Endometrium (tissue), 2 donors: ENCODE data around the gene USP53.
"Not testable (repeated sequence)": the region's sequence is repeated elsewhere in the genome, so short reads cannot be mapped to it uniquely, and the experiment has no call there.

Experiments
- FAIRE-seq: peaks from 2 replicates; lab custom pipeline; 2012; peaks lifted over from hg19 to GRCh38; lab: Jason Lieb, UNC
- donor health status: control.
- donor health status: control.

Gene USP53

DNA sequence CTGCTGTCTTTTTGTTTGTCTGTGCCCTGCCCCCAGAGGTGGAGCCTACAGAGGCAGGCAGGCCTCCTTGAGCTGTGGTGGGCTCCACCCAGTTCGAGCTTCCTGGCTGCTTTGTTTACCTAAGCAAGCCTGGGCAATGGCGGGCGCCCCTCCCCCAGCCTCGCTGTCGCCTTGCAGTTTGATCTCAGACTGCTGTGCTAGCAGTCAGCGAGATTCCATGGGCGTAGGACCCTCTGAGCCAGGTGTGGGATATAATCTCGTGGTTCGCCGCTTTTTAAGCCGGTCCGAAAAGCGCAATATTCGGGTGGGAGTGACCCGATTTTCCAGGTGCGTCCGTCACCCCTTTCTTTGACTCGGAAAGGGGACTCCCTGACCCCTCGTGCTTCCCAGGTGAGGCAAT, 67.0 kb downstream of the USP53 start:
- not testable (repeated sequence) for FAIRE-seq

DNA sequence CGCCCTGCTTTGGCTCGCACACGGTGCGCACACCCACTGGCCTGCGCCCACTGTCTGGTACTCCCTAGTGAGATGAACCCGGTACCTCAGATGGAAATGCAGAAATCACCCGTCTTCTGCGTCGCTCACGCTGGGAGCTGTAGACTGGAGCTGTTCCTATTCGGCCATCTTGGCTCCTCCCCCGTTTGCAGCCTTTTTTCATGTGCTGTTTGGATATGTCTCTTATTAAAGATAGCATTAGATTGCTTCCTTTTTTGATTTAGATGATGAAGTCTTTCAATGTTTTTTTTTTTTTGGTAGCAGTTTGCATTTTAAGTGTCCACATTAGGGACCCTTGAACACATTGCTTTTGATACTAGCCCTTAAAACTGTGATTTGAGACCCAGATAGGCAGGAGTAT, 67.4 kb downstream of the USP53 start:
- not testable (repeated sequence) for FAIRE-seq

DNA sequence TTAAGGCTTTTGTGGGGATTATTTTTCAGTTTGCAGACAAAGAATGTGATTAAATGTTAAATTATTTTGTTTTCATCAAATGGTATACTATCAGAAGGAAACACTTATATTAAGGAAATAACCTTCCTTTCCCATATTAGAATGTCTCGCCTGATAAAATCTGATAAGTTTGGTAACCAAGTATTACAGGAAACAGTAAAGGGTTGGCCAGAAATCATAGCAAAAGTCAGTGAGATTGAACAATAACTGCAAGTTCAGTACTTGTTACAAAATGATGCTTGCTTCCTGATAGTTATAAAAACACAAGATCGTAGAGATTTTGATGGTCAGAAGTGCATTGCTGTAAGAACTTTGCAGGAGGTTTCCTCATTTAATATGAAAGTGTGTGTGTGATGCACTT, 68.9 kb downstream of the USP53 start:
- peak; percentile 8 for FAIRE-seq

DNA sequence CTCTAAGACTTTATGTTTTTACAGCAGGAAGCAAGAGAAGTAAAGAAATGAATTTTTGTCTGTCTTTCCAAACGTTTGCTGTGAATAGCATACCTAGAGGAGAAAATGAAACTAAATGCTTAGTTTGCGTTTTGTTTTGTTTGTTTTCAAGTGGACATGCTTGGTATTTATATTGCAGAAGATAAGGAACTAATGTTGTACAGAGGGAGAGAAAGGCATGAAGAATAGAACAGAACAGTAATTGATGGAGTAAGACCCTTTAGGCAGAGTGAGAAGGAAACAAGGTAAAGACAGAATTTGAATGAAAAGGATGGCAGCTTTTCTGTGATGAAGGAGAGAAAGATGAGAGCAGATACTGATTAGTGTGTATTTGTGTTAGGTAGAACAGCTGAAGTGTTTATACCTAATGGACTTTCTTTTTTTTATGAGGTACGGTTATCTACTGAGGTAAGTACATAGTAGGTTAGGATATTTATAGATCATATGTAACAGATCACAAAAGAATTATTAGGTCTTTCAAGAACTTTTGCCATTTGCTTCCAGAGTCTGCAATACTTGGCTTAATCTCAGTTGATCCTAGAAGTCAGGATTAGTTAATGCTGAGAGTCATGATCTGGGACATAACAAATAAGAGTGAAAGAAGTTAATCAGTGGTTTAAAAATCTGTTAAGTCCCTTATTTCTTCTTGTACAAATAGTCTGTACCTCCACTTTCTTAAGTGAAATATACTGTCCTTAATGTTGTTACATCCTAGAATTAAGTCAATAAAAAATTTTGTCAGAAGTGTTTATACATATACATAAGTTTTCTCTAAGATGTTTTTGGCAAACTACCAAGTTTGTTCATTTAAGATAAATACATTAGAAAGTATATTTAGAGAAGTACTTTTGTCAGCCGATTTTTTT, 72.6 kb downstream of the USP53 start:
- peak; percentile 88 for FAIRE-seq

DNA sequence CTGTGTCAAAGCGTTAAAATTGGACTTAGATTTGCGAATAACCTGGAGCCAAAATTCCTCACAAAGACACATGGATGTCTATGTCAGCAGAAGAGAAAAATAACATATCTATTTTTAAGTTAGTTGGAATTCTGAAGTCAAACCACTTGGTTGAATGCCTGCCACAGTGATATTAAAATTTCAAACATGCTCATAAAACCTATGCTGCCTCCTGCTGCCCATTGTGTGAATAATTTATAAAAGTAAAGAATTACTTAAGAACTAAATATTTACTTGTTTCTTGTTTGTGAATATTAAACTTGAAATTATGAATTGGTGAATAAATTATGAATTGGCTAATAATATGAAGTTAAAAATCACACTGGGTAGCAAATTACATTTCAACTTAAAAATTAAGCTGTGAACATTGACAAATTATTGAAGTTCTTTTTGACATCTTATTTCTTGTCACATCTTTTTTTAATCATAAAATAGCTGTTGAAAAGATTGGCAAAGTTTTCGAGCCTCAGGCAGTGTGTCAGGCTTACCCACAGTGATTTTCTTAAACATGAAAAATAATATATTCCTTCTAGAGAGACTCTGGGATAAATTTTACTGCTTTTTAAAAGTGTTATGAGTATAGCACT, 74.0 kb downstream of the USP53 start:
- peak; percentile 99 for FAIRE-seq

DNA sequence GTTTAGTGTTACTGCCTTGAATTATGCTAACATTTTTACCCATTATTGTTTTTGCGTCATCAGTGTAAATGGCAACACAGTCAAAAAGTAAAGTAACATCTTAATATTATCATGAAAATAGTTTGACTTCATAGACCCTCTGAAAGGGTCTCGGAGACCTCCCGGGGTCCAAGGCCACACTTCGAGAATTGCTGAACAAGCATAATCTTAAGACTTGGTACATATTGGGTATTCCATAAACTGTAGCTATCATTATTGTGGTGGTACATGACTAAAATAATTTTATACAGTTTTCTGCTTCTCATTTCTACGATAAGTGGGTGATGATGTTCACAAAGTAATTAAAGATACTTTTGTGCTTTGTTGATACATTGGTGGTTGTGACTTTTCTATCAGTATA, 76.8 kb downstream of the USP53 start:
- no peak for FAIRE-seq

DNA sequence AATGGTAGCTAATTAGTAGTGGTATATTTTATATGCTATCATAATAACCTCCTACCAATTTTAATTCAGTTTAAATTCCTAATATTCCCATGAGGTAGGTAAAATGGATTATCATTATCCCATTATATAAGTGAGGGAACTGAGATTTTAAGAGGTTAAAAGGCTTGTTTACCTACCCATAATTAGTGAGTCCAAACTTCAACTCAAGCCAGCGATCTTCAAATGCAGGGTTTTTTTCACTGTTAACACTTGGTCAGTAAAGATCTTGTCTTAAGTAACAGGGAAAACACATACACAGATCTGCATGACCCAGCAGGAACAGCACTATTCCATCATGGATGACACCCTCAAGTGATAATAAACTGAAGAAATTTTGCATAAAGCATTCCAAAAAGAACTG, 78.1 kb downstream of the USP53 start:
- FAIRE-seq, result no peak

DNA sequence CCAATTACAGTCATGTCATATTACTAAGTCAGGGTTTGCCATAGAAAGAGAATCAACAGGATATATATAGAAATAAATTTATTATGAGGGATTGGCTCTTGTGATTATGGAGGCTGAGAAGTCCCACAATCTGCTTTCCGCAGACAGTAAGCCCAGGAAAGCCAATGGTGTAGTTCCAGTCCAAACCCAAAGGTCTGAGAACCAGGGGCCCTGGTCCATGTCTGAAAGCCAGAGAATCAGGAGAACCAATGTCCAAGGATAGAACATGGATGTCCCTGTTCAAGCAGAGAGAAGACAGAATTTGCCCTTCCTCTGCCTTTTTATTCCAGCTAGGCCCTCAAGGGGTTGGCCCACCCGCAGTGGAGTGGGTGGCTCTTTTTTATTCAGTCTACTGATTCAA, 83.8 kb downstream of the USP53 start:
- no peak for FAIRE-seq

DNA sequence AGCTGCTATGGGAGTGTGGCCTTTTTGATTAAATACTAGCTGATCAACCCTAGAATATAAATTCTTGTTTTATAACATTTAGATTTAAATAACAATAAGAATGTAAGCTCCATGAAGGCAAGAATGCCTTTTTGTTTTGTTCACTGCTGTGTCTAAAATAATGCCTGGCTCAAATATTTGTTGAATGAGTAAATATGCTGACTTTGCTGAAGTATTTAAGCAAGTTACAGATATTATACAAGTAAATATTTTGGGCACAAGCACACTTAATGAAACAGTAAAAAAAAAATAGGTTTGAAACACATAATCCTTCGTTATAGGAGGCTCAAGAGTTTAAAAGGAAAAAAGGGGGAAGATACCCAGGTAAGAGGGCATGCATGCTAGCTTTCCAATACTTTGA, 85.3 kb downstream of the USP53 start:
- FAIRE-seq, result no peak

DNA sequence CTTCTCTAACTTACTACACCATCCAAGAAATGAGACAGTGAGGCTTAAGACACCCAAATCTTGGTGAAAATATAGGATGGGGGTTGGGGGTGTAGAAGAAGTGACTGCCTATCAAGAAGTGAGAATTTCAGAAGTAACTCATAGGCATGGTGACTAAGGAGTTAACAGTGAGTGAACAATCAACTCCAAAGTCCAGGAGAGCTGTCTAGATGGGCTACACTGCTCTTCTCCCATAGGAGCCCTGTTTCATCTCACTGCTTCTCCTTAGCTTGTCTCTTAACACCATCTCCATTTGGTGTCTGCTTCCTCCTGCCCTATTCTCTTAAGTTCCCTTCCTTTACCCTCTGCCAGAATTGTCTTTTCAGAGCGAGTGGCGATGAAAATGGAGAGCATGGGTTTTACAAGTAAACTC, 86.8 kb downstream of the USP53 start:
- no peak for FAIRE-seq

DNA sequence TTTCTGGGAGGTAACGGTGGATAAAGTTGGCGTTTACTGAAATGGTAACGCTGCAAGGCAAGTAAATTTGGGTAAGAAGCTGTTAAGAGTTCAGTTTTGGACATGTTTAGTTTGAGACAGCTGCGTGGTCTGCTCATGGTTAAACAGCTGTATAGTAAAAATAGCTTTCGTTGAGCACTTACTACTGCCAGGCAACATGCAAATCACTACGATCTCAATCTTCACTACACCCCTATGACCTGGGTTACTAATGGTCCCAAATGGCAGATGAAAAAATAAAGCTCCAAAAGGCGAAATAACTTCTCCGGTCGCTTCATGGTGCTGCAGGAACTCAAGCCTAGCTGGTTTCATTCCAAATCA, 87.2 kb downstream of the USP53 start:
- no peak for FAIRE-seq

DNA sequence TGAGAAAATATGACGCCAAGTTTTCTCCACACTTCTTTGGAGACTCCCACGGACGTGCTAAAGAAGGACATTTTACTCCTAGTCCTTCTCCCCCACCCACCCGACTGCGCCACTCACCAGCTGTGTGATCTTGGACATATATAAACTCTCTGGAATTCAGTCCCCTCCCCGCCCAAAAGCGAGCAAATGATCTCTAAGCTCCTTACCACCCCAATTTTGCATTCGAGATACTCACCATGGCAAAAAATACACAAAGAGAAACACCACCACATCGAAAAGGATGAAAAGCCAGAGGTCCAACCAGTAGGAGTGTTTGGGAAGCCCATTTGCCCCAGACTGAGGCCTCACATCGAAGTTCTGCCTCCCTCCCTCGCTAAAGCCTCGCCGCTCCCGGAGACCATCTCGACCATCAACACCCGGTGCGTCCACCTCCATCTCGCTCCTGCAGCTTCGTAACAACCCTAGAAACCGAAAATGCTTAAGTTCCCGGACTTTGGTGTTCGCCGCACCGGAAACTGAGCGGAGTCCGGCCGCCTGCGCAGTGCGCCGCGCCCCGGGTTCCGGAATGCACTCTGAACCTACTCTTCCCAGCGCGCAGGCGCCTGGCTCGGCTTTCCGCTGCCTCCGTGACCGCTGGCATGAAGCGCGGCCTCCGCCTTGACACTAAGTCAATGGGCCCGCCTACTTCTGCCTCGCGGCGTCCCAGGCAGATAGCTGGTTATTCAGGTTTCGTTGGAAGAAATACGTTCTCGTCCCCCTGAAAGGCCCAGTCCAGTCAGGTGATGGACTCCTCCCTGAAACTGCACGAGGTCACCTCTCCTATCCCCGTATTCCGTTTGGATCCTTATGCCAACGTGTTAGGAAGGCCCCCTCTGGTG, 87.8 kb downstream of the USP53 start:
- FAIRE-seq, result peak; percentile 45

DNA sequence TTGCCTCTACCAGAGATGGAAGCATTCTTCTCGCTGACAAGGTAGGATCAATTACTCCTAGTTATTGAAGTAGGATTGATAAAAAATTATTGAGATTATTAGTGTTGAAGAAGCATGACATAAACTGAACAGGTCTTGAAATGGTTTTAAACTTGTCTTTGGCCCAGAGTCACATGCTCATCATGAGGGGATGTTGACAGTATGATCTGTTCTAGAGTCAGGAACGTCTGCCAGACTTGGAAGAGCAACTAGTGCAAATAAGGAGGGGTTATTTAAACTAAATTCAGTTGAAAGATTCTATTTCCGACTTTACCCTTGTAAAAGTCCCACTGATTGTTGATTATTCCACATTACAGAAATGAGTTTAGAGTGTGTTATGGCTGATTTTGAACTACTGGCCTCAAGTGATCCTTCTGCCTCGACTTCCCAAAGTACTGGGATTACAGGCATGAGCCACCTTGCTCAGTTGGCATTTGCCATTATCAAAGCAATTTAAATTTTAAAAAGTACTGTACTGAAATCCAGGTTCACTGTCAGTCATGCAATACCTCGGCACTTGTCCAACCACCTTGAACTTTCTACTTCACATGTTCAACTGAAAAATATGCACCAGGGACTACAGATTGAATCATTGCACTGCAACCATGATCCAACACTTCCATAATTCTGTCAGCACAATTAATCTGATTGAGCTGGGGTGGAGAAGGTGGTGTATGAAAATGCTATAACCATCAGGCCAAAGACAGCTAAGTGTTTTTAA, 89.7 kb downstream of the USP53 start:
- FAIRE-seq, result no peak

DNA sequence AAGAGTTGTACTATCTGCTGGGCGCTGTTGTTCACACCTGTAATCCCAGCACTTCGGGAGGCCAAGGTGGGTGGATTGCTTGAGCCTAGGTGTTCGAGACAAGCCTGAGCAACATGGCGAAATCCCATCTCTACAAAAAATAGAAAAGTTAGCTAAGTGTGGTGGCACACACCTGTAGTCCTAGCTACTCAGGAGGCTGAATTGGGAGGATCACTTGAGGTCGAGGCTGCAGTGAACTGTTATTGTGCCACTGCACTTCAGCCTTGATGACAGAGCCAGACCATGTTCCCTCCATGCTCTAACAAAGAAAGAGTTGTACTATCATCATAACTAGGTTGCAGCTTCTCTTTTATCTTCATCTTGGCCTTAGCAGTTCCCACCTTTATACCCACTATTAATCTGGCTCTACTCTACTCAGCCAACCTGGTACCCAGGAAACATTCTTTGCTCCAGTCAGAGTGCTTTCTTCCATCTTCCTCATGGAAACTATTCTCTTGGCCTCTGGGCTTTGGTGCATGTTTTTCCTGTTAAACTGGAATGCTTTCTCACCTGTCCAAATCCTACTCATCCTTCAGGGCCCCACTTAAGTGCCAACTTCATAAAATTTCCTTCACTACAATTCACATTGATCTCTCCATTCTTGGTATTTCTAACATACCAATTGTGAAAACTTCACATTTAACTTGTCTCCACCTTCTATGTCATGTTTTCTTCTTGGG, 91.2 kb downstream of the USP53 start:
- FAIRE-seq, result no peak

DNA sequence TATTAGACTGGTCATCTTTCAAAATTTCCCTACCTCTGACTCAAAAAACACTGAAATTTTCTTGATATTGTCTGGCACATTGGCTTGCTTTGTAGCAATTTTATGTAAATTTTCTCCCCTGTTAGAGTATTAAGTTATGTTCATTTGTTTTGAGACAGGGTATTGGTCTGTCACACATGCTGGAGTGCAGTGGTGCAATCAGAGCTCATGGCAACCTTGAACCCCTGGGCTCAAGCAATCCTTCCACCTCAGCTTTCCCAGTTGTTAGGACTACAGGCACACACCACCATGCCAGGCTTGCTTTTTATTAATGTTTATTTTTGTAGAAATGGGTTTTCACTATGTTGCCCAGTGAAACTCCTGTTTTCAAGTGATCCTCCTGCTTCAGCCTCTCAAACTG, 91.9 kb downstream of the USP53 start:
- FAIRE-seq, result no peak

DNA sequence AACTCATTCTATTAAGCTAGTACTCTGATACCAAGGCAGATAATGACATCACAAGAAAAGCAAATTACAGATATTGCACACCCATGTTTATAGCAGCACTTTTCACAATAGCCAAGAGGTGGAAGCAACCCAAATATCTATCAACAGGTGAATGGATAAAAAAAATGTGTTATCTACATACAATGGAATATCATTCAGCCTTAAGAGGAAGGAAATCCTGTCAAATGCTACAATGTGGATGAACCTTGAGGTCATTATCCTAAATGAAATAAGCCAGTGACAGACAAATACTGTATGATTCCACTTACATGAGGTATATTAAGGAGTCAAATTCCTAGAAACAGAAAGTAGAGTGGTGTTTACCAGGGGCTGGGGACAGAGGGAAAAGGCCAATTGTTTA, 95.1 kb downstream of the USP53 start:
- FAIRE-seq, result no peak

DNA sequence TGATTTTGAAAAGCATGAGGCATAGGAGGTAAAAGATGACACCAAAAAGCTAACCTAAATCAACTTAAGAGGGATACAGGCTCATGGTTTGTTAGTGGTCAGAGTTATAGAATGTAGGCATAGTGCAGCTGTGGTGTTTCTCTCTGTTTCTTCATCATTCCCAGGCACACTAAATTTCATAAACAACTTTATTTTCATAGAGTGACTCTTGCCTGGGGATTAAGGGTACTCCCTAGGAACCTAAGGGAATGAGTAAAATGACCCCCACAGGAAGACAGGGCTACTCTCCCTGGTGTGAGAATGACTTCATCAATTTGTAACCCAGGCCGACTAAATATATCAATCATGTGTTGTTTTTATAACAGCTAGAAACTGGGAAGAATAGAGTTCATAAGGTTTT, 98.3 kb downstream of the USP53 start:
- FAIRE-seq, result no peak

DNA sequence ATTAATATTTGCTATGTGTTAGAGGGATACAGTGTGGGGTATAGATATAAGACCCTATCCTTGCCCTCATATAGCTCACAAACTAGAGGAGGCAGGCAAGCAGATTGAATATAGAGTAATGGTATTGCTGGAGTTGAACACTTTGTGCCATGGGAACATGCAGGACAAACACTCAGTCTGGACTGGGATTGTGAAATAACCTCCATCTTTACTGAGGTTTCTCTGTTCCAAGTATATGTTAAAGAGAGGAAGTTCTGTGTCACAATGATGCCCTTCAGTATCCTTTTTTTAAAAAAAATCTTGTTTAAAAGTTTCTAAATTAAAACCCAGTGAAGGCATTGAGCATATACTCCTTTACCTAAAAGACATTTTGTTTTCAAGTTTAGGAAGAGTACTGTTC, 100.7 kb downstream of the USP53 start:
- FAIRE-seq, result no peak

DNA sequence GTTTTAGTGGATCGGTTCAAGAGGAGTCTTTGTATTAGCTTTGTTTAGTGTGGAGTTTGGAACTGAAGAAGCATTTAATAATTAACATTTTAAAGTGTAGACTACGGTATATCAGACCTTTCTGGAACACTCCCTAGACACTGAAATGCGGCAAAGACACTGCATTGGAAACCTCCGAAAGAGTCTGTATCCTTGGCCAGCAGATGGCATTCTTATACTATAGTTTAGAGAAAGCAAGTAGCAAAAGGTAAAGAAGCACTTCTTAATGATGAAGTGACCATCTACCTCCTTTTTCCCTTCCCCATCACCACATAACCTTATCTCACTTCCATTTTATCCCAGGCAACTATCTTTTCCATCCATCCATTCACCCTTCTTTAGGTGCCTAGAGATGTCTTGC, 101.8 kb downstream of the USP53 start:
- FAIRE-seq, result peak; percentile 57

DNA sequence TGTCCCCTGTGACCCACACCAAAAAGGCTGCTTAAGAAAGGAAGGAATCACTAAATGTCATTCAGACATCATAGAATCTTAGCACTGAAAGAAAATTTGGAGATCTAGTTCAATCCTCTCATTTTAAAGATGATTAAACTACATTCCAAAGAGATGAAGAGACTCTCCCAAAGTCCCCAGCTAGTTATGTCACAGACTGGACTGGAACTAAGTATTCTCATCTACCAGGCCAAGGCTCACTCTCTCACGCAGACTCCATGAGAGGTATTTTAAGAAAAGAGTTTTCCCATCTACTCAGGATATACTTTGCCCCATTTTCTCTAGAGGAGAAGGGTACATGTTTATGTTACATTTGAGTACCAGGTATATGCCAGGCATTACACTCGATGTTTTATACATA, 102.5 kb downstream of the USP53 start:
- no peak for FAIRE-seq

DNA sequence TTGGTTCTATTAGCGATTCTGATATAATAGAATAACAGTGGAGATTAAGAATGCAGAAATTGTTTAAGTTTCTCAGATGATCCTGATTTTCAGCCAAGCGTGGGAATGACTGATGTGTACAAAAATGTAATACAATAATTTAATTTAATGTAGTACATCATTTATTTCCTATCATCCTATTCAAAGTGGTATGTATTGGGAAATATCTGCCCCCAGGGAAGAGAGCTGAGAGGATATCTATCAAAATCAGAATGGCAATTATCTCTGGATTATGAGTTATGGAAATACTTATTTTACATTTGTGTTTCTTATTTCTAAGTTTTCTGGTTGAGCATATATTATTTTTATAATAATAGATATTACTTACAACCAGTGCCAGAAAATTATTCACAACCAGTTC, 105.5 kb downstream of the USP53 start:
- no peak for FAIRE-seq
